NK-92 (cell line): ENCODE results near the gene TMEM9B.
"Not testable (repeated sequence)": the region's sequence is repeated elsewhere in the genome, so short reads cannot be mapped to it uniquely, and the experiment has no call there.

Experiments used
- DNase-seq: peaks from one replicate; lab custom pipeline; 2025; ENCODE audit not compliant: unreplicated experiment; lab: John Stamatoyannopoulos, UW

The TMEM9B gene

DNA sequence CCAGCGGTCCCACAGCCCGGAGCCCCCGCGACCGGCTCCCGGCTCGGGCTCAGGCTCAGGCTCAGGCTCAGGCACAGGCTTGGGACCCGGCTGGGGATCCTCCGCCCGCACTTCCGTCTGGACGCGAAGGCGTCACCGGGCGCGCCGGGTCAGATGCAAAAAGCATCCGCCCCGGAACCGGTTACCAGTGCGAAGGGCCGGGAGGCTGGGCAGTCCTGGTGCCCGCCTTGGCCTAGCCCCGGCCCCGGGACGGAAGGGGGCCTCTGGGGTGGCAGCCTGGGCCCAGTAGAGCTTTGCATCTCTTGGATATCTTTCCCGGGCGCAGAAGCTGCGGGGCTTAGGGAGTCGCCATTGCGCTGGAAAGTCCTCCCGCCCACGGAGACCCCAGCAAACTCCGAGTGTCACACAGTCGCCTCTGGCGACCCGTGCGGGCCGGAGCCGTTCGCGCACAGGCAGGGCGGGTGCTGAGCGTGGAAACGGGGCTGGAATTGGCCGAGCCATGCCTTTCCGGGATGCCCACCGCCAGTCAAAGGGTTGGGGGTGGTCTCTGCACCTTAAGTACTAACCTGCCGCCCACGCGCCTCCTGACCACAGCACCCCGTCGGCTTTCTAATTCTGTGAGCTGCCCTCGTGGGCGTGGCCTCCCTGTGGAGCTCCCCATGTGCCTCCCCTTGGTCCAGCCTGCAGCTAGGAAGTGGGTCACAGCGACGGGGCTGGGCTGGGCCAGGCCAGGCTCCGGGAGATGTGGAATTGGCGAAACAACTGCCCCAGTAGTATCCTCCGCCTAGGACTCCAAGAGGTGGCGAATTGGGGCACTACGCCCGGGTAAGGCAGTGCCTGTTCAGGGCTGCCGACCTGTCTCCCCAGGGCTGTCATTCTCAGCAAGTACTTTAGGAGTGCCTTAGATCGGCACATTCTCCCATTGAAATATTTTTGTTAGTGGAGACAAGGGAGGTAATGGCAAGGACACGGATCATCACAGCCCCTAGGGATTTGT, at the start of gene TMEM9B:
TSS of gene TMEM9B (minus strand) at position 119 of the 997 bp plus-strand sequence. CDS start 129 bp downstream, outside the sequence.
- no peak for DNase-seq

DNA sequence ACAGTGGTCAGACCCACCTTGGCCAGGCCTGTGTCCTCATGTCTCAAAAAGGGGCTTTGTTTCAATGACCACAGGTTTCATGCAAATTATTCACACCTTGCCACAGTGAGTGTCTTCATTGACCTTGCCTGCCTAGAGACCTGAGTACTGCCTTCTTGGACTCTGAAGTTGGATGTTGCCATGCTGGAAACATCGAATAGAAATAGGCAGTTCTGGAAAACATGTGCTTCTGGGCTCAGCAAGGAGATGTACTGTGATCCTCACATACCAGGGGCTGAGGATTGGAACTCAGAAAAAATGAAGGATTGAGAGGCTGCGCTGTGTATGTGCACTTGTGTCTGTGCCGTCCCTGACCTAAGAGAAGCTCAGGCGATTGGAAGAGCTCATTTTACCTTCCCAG, 49.1 kb upstream of the TMEM9B start:
- DNase-seq = no peak

DNA sequence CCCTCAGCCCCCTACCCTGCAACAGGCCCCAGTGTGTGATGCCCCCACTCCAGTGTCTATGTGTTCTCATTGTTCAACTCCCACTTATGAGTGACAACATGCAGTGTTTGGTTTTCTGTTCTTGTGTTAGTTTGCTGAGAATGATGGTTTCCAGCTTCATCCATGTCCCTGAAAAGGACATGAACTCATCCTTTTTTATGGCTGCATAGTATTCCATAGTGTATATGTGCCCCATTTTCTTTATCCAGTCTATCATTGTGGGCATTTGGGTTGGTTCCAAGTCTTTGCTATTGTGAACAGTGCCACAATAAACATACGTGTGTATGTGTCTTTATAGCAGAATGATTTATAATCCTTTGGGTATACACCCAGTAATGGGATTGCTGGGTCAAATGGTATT, 45.3 kb upstream of the TMEM9B start:
- not testable (repeated sequence) for DNase-seq

DNA sequence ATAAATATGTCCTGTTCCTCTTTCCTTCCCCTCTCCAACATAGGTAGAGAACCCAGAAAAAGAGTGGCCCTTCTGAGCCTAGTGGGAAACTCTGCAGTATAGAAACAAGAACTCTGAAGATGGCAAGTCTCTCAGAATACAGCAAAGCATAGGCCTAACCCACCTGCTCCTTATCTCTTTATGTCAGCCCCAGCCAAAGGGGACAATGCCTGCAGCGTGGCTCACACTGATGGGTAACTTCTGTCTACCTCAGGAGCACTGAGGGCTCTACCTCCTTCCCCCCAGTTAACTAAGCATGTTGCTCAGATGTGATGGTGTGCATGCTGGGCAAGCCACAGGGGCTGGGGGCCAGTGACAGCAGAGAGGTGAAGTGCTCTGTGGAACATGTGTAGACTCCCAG, 44.4 kb upstream of the TMEM9B start:
- DNase-seq = no peak

DNA sequence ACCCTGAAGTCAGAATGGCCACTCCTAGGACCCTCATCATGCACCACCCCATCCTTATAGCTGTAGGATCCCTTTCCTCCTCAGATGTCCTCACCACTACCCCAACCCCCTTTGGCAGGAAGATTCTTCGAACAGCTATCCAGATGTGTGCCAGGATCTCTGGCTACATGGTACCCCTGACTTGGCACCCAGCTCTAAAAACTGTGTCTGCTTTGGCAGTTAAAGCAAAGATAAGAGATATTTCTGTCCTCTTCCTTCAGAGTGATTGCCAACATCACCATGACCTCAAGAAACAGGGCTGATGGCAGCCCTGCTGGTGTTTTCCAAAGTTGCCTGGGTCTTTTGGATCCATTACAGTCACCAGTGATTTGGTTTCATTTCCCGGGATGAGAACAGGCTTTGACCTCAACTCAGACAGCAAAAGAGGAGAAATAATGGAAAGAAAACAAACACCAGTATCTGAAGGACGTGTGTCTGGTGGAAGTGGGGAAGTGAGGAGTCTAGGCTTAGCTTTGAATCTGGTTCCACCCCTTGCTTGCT, 43.8 kb upstream of the TMEM9B start:
- no peak for DNase-seq

DNA sequence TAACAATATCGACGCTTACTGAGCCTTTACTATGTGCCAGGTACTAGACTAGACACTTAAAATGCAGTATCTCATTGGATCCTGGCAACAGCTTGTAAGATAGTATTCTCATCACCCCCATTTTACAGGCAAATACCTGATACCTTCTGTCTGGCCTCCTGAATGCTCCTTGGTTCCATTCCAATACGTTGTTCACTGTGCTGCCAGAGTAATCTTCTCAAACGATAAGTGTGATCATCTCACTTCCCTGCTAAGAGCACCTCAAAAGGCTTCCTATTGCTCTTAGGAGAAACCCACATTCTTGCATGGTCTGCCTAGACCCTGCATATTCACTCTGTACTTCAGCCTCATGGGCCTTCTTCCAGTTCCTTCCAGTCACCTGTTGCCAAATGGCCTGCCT, 40.8 kb upstream of the TMEM9B start:
- DNase-seq = no peak

DNA sequence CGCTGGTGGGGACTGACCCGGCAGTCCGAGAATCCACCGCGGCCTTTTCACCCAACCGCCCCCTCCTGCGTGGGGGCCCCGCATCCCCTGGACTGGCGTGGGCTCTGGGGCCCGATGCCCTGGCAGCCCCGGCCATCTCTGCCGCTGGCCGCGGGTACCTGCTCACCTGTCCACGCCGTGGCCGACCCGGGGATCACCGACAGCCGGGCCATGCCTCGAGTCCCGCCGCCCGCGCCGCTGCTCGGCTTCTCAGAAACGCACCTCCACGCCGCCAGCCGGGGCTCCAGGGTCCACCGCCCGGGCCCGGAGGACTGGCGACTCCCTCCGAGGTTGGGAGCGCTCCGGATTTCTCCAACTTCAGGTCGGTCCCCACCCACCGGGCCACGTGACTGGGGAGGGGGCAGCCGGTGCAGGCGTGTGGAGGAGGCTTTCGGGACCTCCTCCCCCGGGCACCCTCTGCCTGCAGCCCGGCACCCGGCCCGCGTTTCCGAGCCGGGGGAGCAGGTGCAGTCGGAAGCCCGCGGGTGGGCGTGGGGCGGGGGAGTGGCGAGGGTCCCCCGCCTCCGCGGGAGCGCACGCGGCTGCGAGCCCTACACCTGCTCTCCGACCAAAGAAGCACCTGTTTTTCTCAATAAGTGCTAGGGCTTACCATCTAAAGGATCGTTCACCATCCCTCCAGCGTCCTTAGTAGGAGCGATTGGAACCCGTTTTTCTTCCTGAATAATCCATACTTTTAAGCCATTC, 40.1 kb upstream of the TMEM9B start:
- DNase-seq = no peak

DNA sequence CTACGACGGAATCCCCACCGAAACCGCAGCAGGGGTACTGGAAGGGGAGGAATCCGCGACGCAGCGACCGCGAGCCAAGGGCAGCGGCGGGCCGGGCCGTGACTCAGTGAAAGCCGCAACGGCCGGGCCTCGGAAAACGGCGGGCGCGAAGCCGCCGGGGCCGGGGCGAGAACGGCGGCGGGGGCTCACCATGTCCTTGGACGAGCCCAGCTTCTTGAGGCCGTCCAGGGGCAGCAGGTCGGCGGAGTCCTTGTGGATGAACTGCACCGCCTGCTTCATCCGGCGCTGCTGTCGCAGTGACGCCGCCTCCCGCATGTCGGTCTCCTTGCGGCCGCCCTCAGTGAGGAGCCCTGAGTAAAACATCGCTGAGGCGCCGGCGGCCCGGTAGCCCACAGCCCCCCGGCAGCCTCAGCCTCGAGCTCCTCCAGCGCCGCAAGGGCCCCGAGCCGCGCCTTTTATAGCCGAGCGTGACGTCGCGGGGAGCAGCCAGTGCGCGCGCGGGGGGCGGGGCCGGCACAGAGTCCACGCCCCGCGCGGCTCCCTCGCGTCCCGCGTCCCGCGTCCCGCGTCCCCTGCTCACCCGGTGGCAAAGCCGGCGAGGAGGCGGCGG, 39.4 kb upstream of the TMEM9B start, which contains the start of gene NRIP3:
TSS of gene NRIP3 (minus strand) at position 429 of the 610 bp plus-strand sequence. CDS start at position 363, 66 bp downstream.
- DNase-seq = no peak

DNA sequence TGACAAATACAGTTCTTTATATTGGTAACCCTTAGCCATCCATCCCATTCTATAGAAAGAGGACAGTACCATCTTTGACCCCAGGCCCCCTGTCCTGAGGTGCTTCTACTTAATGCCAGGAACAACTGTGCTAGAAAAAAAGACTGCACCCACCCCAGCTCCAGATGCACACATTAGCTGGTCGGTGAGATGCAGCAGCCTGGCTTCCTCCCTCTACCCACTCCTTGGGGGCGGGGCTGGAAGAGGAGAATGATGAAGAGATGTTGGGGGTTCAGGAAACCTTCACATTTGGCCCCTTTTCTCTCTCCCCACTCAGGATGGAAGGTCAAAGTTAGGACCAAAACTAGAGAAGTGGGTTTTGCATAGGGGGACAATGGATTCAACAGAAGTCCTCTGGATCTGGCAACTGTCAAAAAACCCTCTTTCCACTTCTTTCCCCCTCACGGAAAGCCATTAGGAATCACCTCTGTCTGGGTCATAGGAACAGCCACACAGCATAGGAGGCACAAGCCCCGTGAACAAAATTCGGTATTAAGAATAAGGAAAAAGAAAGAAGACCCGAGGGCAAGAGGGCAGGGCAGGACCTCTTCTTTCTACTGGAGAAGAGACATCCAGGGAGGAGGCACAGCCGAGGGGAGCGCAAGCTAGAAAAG, 38.8 kb upstream of the TMEM9B start:
- DNase-seq = no peak

DNA sequence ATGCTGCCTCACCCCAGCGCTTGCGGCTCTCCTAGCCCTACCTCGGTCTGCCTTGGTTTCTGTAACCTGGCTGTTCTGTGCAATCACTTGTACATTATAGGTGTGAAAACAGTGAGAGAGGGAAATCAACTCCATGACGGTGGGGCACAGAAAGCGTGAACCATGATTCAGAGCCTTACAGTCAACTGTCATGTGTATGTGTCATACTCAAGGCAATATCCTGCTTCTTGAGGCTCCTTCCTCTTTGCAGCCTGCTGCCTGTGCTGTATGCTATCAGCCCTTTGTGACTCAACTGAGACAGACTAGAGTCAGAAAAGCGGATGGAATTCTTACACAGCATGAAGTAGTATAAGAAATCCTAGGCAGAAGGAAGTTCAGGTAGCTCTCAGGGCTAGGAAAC, 37.5 kb upstream of the TMEM9B start:
- no peak for DNase-seq

DNA sequence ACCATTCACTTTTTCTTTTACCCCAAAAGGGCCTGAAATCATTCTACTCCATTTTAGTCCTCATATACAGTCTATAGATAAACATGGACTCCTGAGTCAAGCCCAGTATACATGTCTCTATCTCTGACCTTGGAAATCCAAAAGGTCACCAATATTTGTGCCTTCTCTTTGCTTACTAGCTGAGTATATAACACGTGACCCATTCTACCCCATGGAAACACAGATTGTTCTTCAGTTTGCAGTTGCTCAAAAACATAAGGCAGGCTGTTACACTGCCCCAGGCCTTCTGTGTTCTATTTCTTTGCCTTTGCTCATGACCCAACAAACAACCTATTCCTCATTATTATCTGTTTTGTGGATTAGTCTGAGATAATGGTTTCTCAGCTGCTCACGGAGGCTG, 33.8 kb upstream of the TMEM9B start:
- no peak for DNase-seq

DNA sequence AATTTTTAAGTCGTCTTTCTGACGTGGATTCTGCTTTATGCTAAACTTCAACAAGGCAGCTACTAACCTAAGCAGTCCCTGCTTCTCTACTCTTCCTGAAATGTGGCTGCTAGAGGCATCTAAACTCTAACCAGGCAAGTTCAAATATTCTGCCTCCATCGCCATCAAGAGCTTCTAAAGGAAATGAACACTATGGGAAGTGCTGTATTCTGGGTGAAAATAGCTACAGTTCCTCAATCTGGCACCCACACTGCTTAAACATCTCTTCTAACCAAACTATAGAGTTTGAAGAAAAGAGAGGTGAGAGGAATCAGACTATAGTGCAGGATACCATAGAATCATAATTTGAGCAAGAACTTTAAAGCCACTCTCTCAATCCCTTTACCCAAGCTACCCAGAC, 33.2 kb upstream of the TMEM9B start:
- no peak for DNase-seq

DNA sequence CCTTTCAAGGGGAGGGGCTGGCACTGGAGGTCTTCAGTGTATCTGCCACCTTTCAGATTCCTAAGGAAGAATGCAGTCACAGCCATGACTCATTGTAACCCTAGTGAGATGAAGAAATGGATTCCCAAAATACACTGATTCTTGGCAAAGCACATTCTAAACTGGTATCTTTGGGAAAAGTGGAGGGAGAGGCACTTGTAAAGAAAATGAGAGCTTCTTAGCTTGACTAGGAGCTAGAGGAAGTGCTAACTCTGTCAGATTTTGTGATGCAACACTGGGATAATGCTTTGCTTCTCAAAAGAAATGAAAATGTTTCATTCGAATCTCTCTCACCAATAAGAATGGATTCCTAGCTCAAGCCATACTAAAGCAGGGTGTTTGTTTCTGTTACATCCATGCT, 25.2 kb upstream of the TMEM9B start:
- DNase-seq = no peak

DNA sequence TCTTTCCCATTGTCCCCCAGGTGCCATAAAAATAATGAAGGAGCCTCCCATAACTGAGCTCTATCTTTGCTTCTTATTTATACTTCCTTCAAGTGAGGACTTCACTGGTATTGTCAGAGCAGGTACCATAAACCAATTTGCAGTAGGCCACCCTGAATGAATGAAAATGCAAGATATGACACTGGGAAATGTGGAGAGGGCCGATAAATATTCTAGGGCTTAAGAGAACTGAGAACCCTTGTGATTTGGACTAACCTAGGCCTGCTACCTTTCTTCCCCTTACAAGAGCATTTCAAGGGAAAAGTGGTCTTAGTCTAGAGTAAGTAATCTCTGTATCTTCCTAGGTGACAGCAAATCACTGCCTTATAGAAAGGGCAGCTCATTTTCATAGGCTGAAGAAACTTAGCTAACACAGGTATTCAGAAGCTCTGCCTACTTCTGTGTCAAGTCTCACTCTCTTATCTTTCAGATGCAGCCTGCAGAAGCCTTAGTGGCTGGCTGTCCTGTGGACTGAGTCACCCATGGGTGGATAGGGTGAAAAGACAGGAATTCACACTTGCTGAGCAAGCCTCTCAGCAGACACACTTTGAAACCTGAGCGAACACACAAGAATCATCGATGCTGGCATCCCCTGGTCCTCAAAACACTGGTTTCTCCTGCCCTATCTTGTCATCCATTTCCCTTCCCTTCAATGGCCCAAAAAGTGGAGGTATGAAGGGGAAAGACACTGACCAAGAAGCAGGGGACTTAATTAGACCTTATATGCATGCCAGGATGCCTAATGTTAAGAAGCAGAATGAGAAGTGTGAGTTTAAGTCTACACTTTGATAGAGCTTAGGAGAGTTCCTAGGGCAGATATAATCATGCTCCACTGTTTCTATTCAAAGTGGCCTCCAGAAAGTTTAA, 24.3 kb upstream of the TMEM9B start:
- DNase-seq = no peak

DNA sequence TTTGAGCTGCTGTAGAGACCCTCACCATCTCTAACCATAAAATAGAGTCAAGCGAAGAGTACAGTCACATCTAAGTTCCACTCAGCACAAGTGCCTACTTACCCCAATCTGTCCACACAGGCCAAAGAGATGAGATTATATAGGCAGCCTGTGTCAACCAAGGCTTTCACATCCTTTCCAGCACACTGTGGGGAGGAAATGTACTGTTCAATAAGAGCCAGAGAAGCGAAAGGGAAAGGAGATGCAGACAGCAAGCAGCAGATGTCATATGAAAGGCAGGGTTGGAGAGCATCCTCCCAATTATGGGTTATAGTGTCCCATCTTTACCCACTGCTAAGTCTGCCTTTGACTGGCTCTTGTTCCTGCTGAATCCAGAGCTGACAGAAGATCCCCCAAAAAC, 23.2 kb upstream of the TMEM9B start:
- no peak for DNase-seq

DNA sequence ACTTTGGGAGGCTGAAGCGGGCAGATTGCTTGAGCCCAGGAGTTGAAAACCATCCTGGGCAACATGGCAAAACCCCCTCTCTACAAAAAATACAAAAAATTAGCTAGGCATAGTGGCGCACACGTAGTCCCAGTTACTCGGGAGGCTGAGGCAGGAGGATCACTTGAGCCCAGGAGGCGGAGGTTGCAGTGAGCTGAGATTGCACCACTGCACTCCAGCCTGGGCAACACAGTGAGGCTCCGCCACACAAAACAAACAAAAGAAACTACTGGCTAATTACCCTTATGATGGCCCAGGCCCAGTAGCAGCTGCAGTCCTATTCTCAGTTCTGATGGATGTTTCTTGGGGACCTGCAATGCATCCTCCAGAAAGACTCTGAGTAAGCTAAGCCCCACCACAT, 22.5 kb upstream of the TMEM9B start:
- DNase-seq = not testable (repeated sequence)

DNA sequence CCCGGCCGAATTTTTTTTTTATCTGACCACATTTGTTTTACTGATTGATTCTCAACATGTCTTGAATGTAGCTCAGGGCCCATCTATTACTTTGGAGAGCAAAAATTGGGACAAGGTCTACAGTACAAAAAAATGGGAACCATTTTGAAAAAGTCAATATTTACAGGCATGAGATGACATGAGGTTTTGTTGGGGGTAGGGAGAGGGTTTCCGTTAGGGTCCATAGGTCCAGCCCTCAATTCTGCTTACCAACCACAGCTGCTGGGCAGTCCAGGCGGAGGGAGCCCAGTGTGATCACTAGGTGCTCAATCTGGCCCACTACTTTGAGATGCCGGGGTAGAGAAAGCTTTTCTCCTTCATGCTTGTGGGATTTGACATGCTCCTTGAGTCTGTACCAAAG, 21.2 kb upstream of the TMEM9B start:
- DNase-seq = no peak

DNA sequence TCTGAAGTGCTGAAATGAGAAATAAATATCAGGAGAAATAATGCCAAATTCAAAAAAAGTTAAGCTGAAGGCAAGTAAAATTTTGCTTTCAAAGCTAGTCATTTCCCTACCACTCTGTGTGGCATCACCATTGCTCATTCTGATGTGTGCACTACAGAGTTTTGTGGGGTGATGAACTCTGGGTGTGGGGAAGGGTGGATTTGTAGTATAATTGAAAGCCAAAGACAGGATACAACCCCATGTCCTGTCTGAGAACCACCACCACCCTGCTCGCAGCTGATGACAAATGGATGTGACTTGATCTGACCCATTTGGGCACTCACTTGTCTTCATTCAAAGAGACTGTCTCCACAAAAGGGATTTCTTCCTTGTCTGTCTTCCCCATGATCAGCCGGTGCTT, 19.3 kb upstream of the TMEM9B start:
- no peak for DNase-seq

DNA sequence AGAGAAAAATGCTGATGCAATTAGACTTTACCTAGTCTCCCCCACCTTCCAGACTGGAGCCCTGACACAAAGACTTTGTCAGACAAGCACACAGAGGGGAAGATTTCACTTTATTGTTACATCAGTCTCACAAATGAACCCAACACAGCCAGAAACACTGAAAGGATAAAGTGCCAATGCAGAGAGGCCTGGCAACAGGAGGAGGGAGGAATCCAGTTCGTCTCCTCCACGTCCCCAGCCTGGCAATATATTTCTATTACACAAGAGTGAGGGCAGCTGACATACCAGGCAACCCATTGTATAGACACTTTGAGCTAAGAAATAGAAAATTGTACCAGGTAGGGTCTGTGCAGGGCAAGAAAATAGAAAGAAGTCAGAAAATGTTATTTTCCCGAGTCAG, 16.2 kb upstream of the TMEM9B start:
- no peak for DNase-seq

DNA sequence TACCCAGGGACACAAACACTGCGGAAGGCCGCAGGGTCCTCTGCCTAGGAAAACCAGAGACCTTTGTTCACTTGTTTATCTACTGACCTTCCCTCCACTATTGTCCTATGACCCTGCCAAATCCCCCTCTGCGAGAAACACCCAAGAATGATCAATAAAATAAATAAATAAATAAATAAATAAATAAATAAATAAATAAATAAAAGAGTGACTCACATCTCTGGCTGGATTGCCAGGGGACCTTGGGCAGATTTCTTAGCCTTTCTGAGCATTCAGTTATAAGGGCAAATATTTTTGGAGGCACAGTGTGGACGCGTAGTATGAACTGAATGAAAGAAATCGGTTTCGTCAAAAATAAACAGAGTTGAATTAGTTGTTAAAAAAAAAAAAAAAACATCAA, 15.1 kb upstream of the TMEM9B start:
- not testable (repeated sequence) for DNase-seq
